KMS-11 (cell line): ENCODE data around the gene HSD17B4.

Source experiments
- H2AFZ ChIP-seq: fragments of 200-600 bp; sonication (generic); 2 replicates; pipeline ENCODE4 v1.6.1; 2016; ENCODE audit warnings: antibody characterized with exemption, mixed run types, low read depth
- H3K27ac ChIP-seq: fragments of 200-600 bp; sonication (generic); 2 replicates; pipeline ENCODE4 v1.6.1; 2016; ENCODE audit warnings: mild to moderate bottlenecking, mixed run types
- H3K27me3 ChIP-seq: fragments of 200-600 bp; sonication (generic); 2 replicates; pipeline ENCODE4 v1.6.1; 2017; ENCODE audit warnings: mild to moderate bottlenecking, low read depth, mixed run types, moderate library complexity; ENCODE audit not compliant: insufficient read depth
- H3K36me3 ChIP-seq: fragments of 200-600 bp; sonication (generic); 2 replicates; pipeline ENCODE4 v1.6.1; 2017; ENCODE audit warnings: mild to moderate bottlenecking, mixed run types; ENCODE audit not compliant: insufficient read depth
- H3K4me1 ChIP-seq: fragments of 200-600 bp; sonication (generic); 2 replicates; pipeline ENCODE4 v1.6.1; 2016; ENCODE audit warnings: mild to moderate bottlenecking, low read depth, mixed run types; ENCODE audit not compliant: poor library complexity, severe bottlenecking
- H3K4me2 ChIP-seq: fragments of 200-600 bp; sonication (generic); 2 replicates; pipeline ENCODE4 v1.7.0; 2016; ENCODE audit warnings: mild to moderate bottlenecking, mixed run types
- H3K4me3 ChIP-seq: fragments of 200-600 bp; sonication (generic); IDR thresholded peaks from 2 replicates; pipeline ENCODE4 v1.6.1; 2017; ENCODE audit warnings: low read depth, low read length, mixed read lengths; ENCODE audit not compliant: insufficient read depth
- H3K79me2 ChIP-seq: fragments of 200-600 bp; sonication (generic); 2 replicates; pipeline ENCODE4 v1.6.1; 2016; ENCODE audit warnings: low read depth, mixed run types; ENCODE audit not compliant: insufficient read depth
- H3K9ac ChIP-seq: fragments of 200-600 bp; sonication (generic); 2 replicates; pipeline ENCODE4 v1.6.1; 2016; ENCODE audit warnings: mild to moderate bottlenecking, mixed run types
- H4K20me1 ChIP-seq: fragments of 200-600 bp; sonication (generic); 2 replicates; pipeline ENCODE4 v1.6.1; 2016; ENCODE audit warnings: mild to moderate bottlenecking, mixed run types; ENCODE audit not compliant: insufficient read depth
- CTCF ChIP-seq: fragments of 200-600 bp; sonication (generic); conservative IDR thresholded peaks from 2 replicates; pipeline ENCODE4 v1.6.1; 2017; ENCODE audit warnings: low read depth, mild to moderate bottlenecking, antibody characterized with exemption, low read length, moderate library complexity, mixed read lengths

The HSD17B4 gene, protein sequence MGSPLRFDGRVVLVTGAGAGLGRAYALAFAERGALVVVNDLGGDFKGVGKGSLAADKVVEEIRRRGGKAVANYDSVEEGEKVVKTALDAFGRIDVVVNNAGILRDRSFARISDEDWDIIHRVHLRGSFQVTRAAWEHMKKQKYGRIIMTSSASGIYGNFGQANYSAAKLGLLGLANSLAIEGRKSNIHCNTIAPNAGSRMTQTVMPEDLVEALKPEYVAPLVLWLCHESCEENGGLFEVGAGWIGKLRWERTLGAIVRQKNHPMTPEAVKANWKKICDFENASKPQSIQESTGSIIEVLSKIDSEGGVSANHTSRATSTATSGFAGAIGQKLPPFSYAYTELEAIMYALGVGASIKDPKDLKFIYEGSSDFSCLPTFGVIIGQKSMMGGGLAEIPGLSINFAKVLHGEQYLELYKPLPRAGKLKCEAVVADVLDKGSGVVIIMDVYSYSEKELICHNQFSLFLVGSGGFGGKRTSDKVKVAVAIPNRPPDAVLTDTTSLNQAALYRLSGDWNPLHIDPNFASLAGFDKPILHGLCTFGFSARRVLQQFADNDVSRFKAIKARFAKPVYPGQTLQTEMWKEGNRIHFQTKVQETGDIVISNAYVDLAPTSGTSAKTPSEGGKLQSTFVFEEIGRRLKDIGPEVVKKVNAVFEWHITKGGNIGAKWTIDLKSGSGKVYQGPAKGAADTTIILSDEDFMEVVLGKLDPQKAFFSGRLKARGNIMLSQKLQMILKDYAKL

GRCh38 chr5:119452373-119453039, at the start of gene HSD17B4:
Gene HSD17B4 (plus strand): TSS chr5:119452497. CDS start chr5:119452576, 79 bp downstream.
- Histone ChIP-seq H3K4me2 (peak within 1 kb of the TSS; percentile 78), H3K27ac (peak within 1 kb of the TSS; percentile 71), H3K27me3 (no peaks in the 10 kb centered on the region), H3K4me1 (peaks cover 22% of the 10 kb centered on the region), H2AFZ (peak within 1 kb of the TSS; percentile 82), H3K4me3 (no peak within 1 kb of the TSS), H4K20me1 (no peaks in the 10 kb centered on the region), H3K36me3 (no peaks in the 10 kb centered on the region), H3K9ac (peak within 1 kb of the TSS; percentile 87), H3K79me2 (0 out of 2 replicates have a peak, but pooled peaks cover 10% of the 10 kb centered on the region)
- TF ChIP-seq CTCF = no peak

DNA sequence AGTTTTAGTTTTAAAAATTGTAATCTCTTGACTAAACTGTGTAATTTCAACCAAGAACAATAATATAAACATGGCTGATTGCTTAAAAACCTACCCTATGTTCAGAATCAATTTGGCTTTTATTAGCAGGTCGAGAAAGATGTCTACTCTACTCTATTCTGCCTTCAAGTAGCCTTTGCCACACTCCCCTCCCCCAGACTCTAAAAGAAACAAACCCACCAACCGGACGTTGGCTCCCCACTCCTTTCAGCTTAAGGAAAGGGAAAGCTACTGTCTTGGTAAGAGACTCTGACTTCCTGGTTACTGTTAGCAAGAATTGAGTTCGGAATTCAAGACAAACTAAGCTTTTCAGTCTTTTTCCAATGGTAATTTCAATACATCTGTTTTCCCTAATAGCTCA, 49.7 kb upstream of the HSD17B4 start:
- no peak overlapping the region for H3K4me3 ChIP-seq
- no peak overlapping the region for H3K4me2 ChIP-seq
- no peaks in the 10 kb centered on the region for H3K27me3 ChIP-seq
- H3K27ac ChIP-seq = no peak overlapping the region
- H2AFZ ChIP-seq = no peak overlapping the region
- no peaks in the 10 kb centered on the region for H4K20me1 ChIP-seq
- H3K4me1 ChIP-seq = peaks cover 6% of the 10 kb centered on the region
- TF ChIP-seq CTCF = no peak
- H3K79me2 ChIP-seq = no peaks in the 10 kb centered on the region
- no peak overlapping the region for H3K9ac ChIP-seq
- H3K36me3 ChIP-seq = no peaks in the 10 kb centered on the region

- Histone ChIP-seq H3K4me2 (no peak overlapping the region), H3K27me3 (no peaks in the 10 kb centered on the region), H3K36me3 (no peaks in the 10 kb centered on the region), H4K20me1 (no peaks in the 10 kb centered on the region), H2AFZ (no peak overlapping the region), H3K79me2 (no peaks in the 10 kb centered on the region), H3K27ac (no peak overlapping the region), H3K9ac (no peak overlapping the region), H3K4me3 (no peak overlapping the region), H3K4me1 (no peaks in the 10 kb centered on the region)
- TF ChIP-seq CTCF = no peak
Observed at GRCh38 chr5:119404033-119404432, 48.3 kb upstream of the HSD17B4 start.

GRCh38 chr5:119405419-119405818, 46.9 kb upstream of the HSD17B4 start:
- Histone ChIP-seq H3K79me2 (no peaks in the 10 kb centered on the region), H3K4me2 (no peak overlapping the region), H2AFZ (no peak overlapping the region), H3K9ac (no peak overlapping the region), H3K27ac (no peak overlapping the region), H3K36me3 (no peaks in the 10 kb centered on the region), H3K27me3 (no peaks in the 10 kb centered on the region), H3K4me1 (no peaks in the 10 kb centered on the region), H3K4me3 (no peak overlapping the region), H4K20me1 (no peaks in the 10 kb centered on the region)
- TF ChIP-seq CTCF = no peak
